Right atrium auricular region (tissue), 2 donors: ENCODE data around the gene SIRT7. TPM values are rescaled to one million over a fixed set of nuclear protein-coding genes. Genes with fewer than 3 reads are reported as not detected.

ENCODE experiments used
- DNase-seq: peaks from one replicate; pipeline ENCODE4 v3.0.0-alpha.2; 2019; ENCODE audit warnings: low spot score
- H3K27ac ChIP-seq, 2 donors: fragments of 200-600 bp; sonication (generic); 1 replicate in 1 of 2; 2 replicates in 1 of 2; pipeline ENCODE4 v1.5.1; 2016 to 2019
- H3K27me3 ChIP-seq, 2 donors: fragments of 200-600 bp; sonication (generic); one replicate each; pipeline versions ENCODE4 v1.5.1 to v1.6.0; 2017 to 2019
- H3K36me3 ChIP-seq: fragments of 200-600 bp; sonication (generic); one replicate; pipeline ENCODE4 v1.5.1; 2016
- H3K4me1 ChIP-seq, 2 donors: fragments of 200-600 bp; sonication (generic); one replicate each; pipeline versions ENCODE4 v1.5.1 to v1.6.0; 2017 to 2019
- H3K4me3 ChIP-seq, 2 donors: fragments of 200-600 bp; sonication (generic); 1 replicate in 1 of 2; 2 replicates in 1 of 2; pipeline ENCODE4 v1.5.1; 2017 to 2019; ENCODE audit warnings: mild to moderate bottlenecking in 1 of 2, moderate library complexity in 1 of 2
- H3K9me3 ChIP-seq, 2 donors: fragments of 200-600 bp; sonication (generic); one replicate each; pipeline ENCODE4 v1.5.1; 2019
- CTCF ChIP-seq, 2 donors: fragments of 200-600 bp; sonication (generic); IDR thresholded peaks; one replicate each; pipeline ENCODE4 v1.5.1; 2019; ENCODE audit warnings: antibody characterized with exemption in 2 of 2
- total RNA-seq, 2 donors: library from RNA; depleted of rRNA; stranded (reverse); fragments of >200 nt; gene quantifications; one replicate each; pipeline ENCODE4 v1.1.0, GENCODE V29; 2016

SIRT7 gene
- total RNA-seq, 2 donors from 2014 or later = 2.8 to 4.9 TPM

GRCh38 chr17:81899514-81900166 lies 18.3 kb downstream of the SIRT7 start:
- no peak for TF ChIP-seq CTCF (IDR thresholded peaks at IDR 0.05)
- Histone ChIP-seq H3K9me3 (no peaks in the 10 kb centered on the region), H3K27me3 (no peaks in the 10 kb centered on the region), H3K36me3 (peaks cover 51% of the 10 kb centered on the region), H3K4me1 (peaks cover 0 to 12% of the 10 kb centered on the region in 2 donors), H3K4me3 (no peak overlapping the region), H3K27ac (no peak overlapping the region)
- DNase-seq = no peak

- no peak for DNase-seq
- TF ChIP-seq CTCF (IDR thresholded peaks at IDR 0.05) = no peak
- Histone ChIP-seq H3K9me3 (no peaks in the 10 kb centered on the region), H3K27ac (no peak overlapping the region), H3K27me3 (no peaks in the 10 kb centered on the region), H3K4me1 (peaks cover 0 to 12% of the 10 kb centered on the region in 2 donors), H3K4me3 (no peak overlapping the region), H3K36me3 (peaks cover 56% of the 10 kb centered on the region)
Measured at GRCh38 chr17:81898885-81899284, 19.1 kb downstream of the SIRT7 start.

- Histone ChIP-seq H3K4me1 (peaks cover 0 to 12% of the 10 kb centered on the region in 2 donors), H3K27me3 (no peaks in the 10 kb centered on the region), H3K36me3 (peaks cover 57% of the 10 kb centered on the region), H3K9me3 (no peaks in the 10 kb centered on the region), H3K27ac (no peak overlapping the region), H3K4me3 (no peak overlapping the region)
- no peak for DNase-seq
- no peak for TF ChIP-seq CTCF (IDR thresholded peaks at IDR 0.05)
Measured at GRCh38 chr17:81898029-81898866, 19.7 kb downstream of the SIRT7 start.

GRCh38 chr17:81895400-81895799 lies 22.6 kb downstream of the SIRT7 start:
- Histone ChIP-seq H3K27ac (no peak overlapping the region), H3K4me3 (no peak overlapping the region), H3K4me1 (peaks cover 0 to 17% of the 10 kb centered on the region in 2 donors), H3K9me3 (no peaks in the 10 kb centered on the region), H3K36me3 (peaks cover 55% of the 10 kb centered on the region), H3K27me3 (no peaks in the 10 kb centered on the region)
- no peak for DNase-seq
- no peak for TF ChIP-seq CTCF (IDR thresholded peaks at IDR 0.05)

GRCh38 chr17:81891303-81891552 lies 26.7 kb downstream of the SIRT7 start:
- peaks cover 56% of the 10 kb centered on the region for H3K36me3 ChIP-seq

More at GRCh38 chr17:81891303-81891552, 26.7 kb downstream of the SIRT7 start:
- Histone ChIP-seq H3K9me3 (no peaks in the 10 kb centered on the region), H3K27ac (peak overlapping the region; percentile 82 to 90), H3K4me3 (peak overlapping the region; percentile 99), H3K4me1 (peaks cover 0 to 26% of the 10 kb centered on the region in 2 donors), H3K27me3 (no peaks in the 10 kb centered on the region)
- no peak for TF ChIP-seq CTCF (IDR thresholded peaks at IDR 0.05)
- DNase-seq = no peak
